MM.1S (cell line): ENCODE results near the gene PRR9.

ENCODE experiments used
- EZH2 ChIP-seq: fragments of 300-600 bp; sonication (generic); optimal IDR thresholded peaks from 2 replicates; pipeline ENCODE3; 2017; ENCODE audit warnings: low read depth, mild to moderate bottlenecking, antibody characterized with exemption, low read length, mixed read lengths
- TF ChIP-seq, protein P1 (sequence below): fragments of 300-600 bp; sonication (generic); IDR thresholded peaks from 2 replicates; pipeline ENCODE4 v1.5.1; 2016; ENCODE audit warnings: antibody characterized with exemption, low read length, mixed read lengths

DNA sequence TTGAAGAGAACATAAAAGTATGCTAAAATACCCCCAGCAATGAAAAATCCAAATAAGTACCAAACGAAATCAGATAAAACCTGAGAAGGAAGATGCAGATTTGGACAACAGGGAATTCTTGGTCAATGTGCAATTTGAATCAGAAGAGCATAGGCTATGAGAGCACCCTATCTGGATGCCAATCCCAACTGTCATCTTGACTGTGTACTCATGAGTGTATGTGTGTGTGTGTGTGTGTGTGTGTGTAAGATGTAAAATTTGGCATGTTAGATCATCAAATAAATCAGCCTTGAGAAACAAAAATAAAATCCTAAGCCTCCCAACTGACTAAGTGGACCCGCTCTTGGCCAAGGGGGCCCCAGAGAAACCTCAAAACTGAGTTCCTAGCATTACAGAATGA is 48.7 kb upstream of the PRR9 start:
- TF ChIP-seq, protein P1, sequence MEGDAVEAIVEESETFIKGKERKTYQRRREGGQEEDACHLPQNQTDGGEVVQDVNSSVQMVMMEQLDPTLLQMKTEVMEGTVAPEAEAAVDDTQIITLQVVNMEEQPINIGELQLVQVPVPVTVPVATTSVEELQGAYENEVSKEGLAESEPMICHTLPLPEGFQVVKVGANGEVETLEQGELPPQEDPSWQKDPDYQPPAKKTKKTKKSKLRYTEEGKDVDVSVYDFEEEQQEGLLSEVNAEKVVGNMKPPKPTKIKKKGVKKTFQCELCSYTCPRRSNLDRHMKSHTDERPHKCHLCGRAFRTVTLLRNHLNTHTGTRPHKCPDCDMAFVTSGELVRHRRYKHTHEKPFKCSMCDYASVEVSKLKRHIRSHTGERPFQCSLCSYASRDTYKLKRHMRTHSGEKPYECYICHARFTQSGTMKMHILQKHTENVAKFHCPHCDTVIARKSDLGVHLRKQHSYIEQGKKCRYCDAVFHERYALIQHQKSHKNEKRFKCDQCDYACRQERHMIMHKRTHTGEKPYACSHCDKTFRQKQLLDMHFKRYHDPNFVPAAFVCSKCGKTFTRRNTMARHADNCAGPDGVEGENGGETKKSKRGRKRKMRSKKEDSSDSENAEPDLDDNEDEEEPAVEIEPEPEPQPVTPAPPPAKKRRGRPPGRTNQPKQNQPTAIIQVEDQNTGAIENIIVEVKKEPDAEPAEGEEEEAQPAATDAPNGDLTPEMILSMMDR, result no peak
- TF ChIP-seq EZH2, result no peak
